Activated CD4-positive, alpha-beta memory T cell treated with anti-CD3 and anti-CD28 coated beads, Interleukin-2, amount 10 ng/mL, durations not matched to agents 7 days and 5 days (primary cell): Measurements from ENCODE around the gene ERH. TPM values are rescaled to one million over a fixed set of nuclear protein-coding genes. Genes with fewer than 3 reads are reported as not detected.

ENCODE experiments used
- CTCF ChIA-PET: fragments of 350-600 bp; sonication (Branson Sonifier 250); formaldehyde crosslinking; loops from one replicate; lab custom pipeline; 2021; ENCODE audit warnings: antibody characterized with exemption, inconsistent platforms; lab: Charles Lee
- POLR2A ChIA-PET: fragments of 350-600 bp; sonication (Branson Sonifier 250); formaldehyde crosslinking; loops from one replicate; lab custom pipeline; 2021; ENCODE audit warnings: antibody characterized with exemption; lab: Charles Lee
- DNase-seq: peaks from one replicate; pipeline ENCODE4 v3.0.0-alpha.2; 2020
- H3K27ac Mint-ChIP-seq: one replicate; pipeline ENCODE4 v1.8.0; 2021; ENCODE audit warnings: mild to moderate bottlenecking, mixed read lengths
- H3K27me3 Mint-ChIP-seq: one replicate; pipeline ENCODE4 v1.8.0; 2021; ENCODE audit warnings: mixed read lengths
- H3K36me3 Mint-ChIP-seq: one replicate; pipeline ENCODE4 v1.8.0; 2021; ENCODE audit warnings: low read depth, mixed read lengths
- H3K4me1 Mint-ChIP-seq: one replicate; pipeline ENCODE4 v1.8.0; 2021; ENCODE audit warnings: mixed read lengths
- H3K4me3 Mint-ChIP-seq: one replicate; pipeline ENCODE4 v1.8.0; 2021; ENCODE audit warnings: mild to moderate bottlenecking, mixed read lengths
- H3K9me3 Mint-ChIP-seq: one replicate; pipeline ENCODE4 v1.8.0; 2021; ENCODE audit warnings: mixed read lengths
- total RNA-seq, 2 experiments: library from RNA; stranded (reverse); gene quantifications; one replicate each; pipeline ENCODE4 v1.2.3, GENCODE V29; 2021

ERH gene
- total RNA-seq, 2 experiments from 2014 or later = 281 to 295 TPM

DNA sequence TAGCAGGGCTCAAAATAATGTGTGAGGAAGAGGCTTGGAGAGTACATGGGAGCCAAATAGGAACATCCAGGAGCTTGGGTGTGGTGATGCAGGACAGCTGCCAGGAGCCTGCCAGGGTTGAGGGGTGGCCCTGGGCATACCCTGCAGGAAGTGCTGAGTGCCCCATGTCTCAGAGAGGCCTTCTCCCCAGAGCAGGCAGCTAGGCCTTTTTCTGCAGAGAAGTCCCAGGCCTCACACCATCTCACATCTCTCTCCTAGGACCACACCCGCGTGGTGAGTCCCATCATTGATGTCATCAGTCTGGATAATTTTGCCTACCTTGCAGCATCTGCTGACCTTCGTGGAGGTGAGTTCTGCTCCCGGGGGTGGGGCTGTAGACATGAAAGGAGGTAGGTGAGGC lies 66.9 kb downstream of the ERH start:
- no peaks in the 10 kb centered on the region for H3K4me1 Mint-ChIP-seq
- H3K27me3 Mint-ChIP-seq = no peaks in the 10 kb centered on the region
- H3K4me3 Mint-ChIP-seq = no peak overlapping the region
- H3K27ac Mint-ChIP-seq = no peak overlapping the region
- no peaks in the 10 kb centered on the region for H3K36me3 Mint-ChIP-seq
- CTCF ChIA-PET = interaction anchor here (1.7 kb wide), 1 partner anchor 14 kb away, joined by 4 read pairs; no protein-coding TSS in a partner anchor
- DNase-seq = no peak
- no peaks in the 10 kb centered on the region for H3K9me3 Mint-ChIP-seq
- POLR2A ChIA-PET = no interaction called here

Other genes with a start within 250 kb of the ERH start
- gene DCAF5, start 245.2 kb downstream of the ERH start, total RNA-seq = 10 to 100 TPM; 45.7 to 50.3 TPM
- 1 to 10 TPM; 5.3 to 5.7 TPM for gene EXD2, start 206.8 kb downstream of the ERH start, total RNA-seq
- not detected for gene GALNT16, start 138.1 kb downstream of the ERH start, total RNA-seq
- 10 to 100 TPM; 46.1 to 47.2 TPM for gene SLC39A9, start 393 bp upstream of the ERH start, total RNA-seq
- gene PLEKHD1, start 86.4 kb upstream of the ERH start, total RNA-seq = under 1 TPM; 0.13 to 0.15 TPM
- gene CCDC177, start 176.6 kb upstream of the ERH start, total RNA-seq = not detected
- gene SUSD6, start 213.3 kb upstream of the ERH start, total RNA-seq = 10 to 100 TPM; 63.4 to 65.2 TPM